IPS-15b (cell line): ENCODE data around the gene PPM1L.
"Not testable (repeated sequence)": the region's sequence is repeated elsewhere in the genome, so short reads cannot be mapped to it uniquely, and the experiment has no call there.

Source experiments
- H3K27me3 ChIP-seq: one replicate; pipeline ENCODE4 v1.6.1; 2013; ENCODE audit warnings: low read length; ENCODE audit not compliant: control insufficient read depth, insufficient read depth
- H3K36me3 ChIP-seq: one replicate; pipeline ENCODE4 v1.6.1; 2013; ENCODE audit warnings: low read length; ENCODE audit not compliant: control insufficient read depth, insufficient read depth
- H3K4me1 ChIP-seq: one replicate; pipeline ENCODE4 v1.6.1; 2013; ENCODE audit warnings: mild to moderate bottlenecking, low read length; ENCODE audit not compliant: control insufficient read depth, insufficient read depth
- H3K4me3 ChIP-seq: one replicate; pipeline ENCODE4 v1.5.1; 2013; ENCODE audit warnings: low read depth, low read length
- H3K9ac ChIP-seq: one replicate; pipeline ENCODE4 v1.6.1; 2013; ENCODE audit warnings: low read depth, mild to moderate bottlenecking, low read length
- H3K9me3 ChIP-seq: one replicate; pipeline ENCODE4 v1.6.1; 2013; ENCODE audit warnings: mild to moderate bottlenecking, low read length; ENCODE audit not compliant: control insufficient read depth, insufficient read depth

Gene PPM1L

GRCh38 chr3:160981217-160981938 is 225.3 kb downstream of the PPM1L start:
- no peaks in the 10 kb centered on the region for H3K4me1 ChIP-seq
- no peak overlapping the region for H3K4me3 ChIP-seq
- H3K9ac ChIP-seq: no peak overlapping the region
- H3K9me3 ChIP-seq: no peaks in the 10 kb centered on the region
- no peaks in the 10 kb centered on the region for H3K27me3 ChIP-seq
- H3K36me3 ChIP-seq: no peaks in the 10 kb centered on the region

DNA sequence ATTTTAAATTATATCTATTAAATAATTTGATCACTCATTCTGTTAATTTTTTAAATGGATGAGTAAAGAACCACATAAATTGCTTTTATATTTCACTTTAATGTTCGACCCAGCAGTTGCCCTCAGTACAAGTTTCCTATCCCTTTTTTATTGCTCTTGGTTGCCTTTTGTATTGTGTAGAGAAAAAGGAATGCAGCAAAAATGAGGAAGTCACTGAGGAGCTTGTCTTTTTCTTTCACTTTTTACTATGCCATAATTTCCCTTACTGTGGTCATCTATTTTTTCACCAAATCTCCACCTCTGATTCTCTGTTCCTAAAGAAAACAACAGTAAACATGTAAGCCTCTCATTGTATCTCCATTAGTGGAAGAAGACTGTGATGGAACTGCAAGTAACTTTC is 226.5 kb downstream of the PPM1L start:
- H3K27me3 ChIP-seq: no peaks in the 10 kb centered on the region
- H3K4me1 ChIP-seq: no peaks in the 10 kb centered on the region
- H3K4me3 ChIP-seq: no peak overlapping the region
- no peak overlapping the region for H3K9ac ChIP-seq
- H3K36me3 ChIP-seq: no peaks in the 10 kb centered on the region
- H3K9me3 ChIP-seq: no peaks in the 10 kb centered on the region

- not testable (repeated sequence) for H3K27me3 ChIP-seq, H3K4me3 ChIP-seq, H3K36me3 ChIP-seq, H3K9me3 ChIP-seq, H3K9ac ChIP-seq, H3K4me1 ChIP-seq
Measured at GRCh38 chr3:160983900-160984299, 227.9 kb downstream of the PPM1L start.

DNA sequence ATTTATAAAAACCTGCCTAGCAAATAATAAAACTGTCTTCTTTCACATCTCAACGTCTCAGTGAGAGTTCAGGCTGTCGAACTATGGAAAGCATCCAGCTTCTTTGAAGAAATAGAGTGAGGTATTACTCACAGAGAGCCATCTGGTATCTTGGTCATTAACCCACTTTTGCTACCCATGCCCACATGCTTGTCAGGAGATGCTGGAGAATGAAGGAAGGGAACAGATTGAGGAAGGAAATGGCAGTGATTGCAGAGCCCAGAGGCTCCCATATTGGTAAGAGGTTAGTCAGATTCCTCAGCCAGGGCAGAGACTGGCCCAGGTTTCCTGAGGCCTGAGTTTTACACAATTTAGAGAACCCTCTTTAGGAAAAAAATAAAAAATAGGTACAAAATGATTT is 230.0 kb downstream of the PPM1L start:
- Histone ChIP-seq H3K9ac (no peak overlapping the region), H3K4me1 (no peaks in the 10 kb centered on the region), H3K36me3 (no peaks in the 10 kb centered on the region), H3K4me3 (no peak overlapping the region), H3K27me3 (no peaks in the 10 kb centered on the region), H3K9me3 (no peaks in the 10 kb centered on the region)

- H3K36me3 ChIP-seq: no peaks in the 10 kb centered on the region
Measured at GRCh38 chr3:160987982-160988964, 232.2 kb downstream of the PPM1L start.

GRCh38 chr3:160990446-160990845 is 234.4 kb downstream of the PPM1L start:
- no peak overlapping the region for H3K4me3 ChIP-seq
- H3K36me3 ChIP-seq: no peaks in the 10 kb centered on the region
- no peaks in the 10 kb centered on the region for H3K27me3 ChIP-seq
- H3K4me1 ChIP-seq: no peaks in the 10 kb centered on the region
- no peaks in the 10 kb centered on the region for H3K9me3 ChIP-seq
- H3K9ac ChIP-seq: no peak overlapping the region

More at GRCh38 chr3:160987982-160988964, 232.2 kb downstream of the PPM1L start:
- no peak overlapping the region for H3K9ac ChIP-seq
- no peaks in the 10 kb centered on the region for H3K9me3 ChIP-seq
- H3K4me3 ChIP-seq: no peak overlapping the region
- no peaks in the 10 kb centered on the region for H3K4me1 ChIP-seq
- H3K27me3 ChIP-seq: no peaks in the 10 kb centered on the region

GRCh38 chr3:160992712-160993111 is 236.7 kb downstream of the PPM1L start:
- no peak overlapping the region for H3K9ac ChIP-seq
- no peaks in the 10 kb centered on the region for H3K9me3 ChIP-seq
- no peak overlapping the region for H3K4me3 ChIP-seq
- no peaks in the 10 kb centered on the region for H3K27me3 ChIP-seq
- no peaks in the 10 kb centered on the region for H3K36me3 ChIP-seq
- H3K4me1 ChIP-seq: no peaks in the 10 kb centered on the region

- Histone ChIP-seq H3K27me3 (no peaks in the 10 kb centered on the region), H3K9ac (no peak overlapping the region), H3K9me3 (no peaks in the 10 kb centered on the region), H3K4me3 (no peak overlapping the region), H3K4me1 (no peaks in the 10 kb centered on the region), H3K36me3 (no peaks in the 10 kb centered on the region)
Measured at GRCh38 chr3:160996811-160997210, 240.8 kb downstream of the PPM1L start.

- H3K9ac ChIP-seq: no peak overlapping the region
- H3K9me3 ChIP-seq: no peaks in the 10 kb centered on the region
- H3K36me3 ChIP-seq: no peaks in the 10 kb centered on the region
- no peak overlapping the region for H3K4me3 ChIP-seq
- no peaks in the 10 kb centered on the region for H3K4me1 ChIP-seq
- no peaks in the 10 kb centered on the region for H3K27me3 ChIP-seq
Measured at GRCh38 chr3:160998581-160998980, 242.6 kb downstream of the PPM1L start.

- no peaks in the 10 kb centered on the region for H3K4me1 ChIP-seq
Measured at GRCh38 chr3:160999274-160999673, 243.2 kb downstream of the PPM1L start.

DNA sequence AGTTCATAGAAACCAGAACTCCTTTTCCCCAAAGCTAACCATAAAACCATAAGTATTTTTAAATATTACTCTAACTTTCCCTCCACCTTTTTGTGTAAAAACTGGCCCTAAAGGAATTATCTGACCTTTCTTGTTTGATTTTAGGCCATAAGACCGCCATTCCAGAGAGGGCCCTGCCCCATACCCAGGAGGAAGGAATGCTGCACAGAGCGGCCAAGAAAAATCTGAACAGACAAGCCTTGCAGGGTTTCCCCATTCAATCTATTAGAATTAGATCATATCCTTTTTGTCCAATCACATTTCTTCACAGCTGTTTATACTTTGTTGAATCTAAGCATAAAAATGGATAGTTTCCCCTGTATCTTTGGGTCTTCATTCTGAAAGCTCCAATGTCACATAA is 252.1 kb downstream of the PPM1L start:
- no peak overlapping the region for H3K9ac ChIP-seq
- H3K36me3 ChIP-seq: no peaks in the 10 kb centered on the region
- no peaks in the 10 kb centered on the region for H3K27me3 ChIP-seq
- H3K9me3 ChIP-seq: no peaks in the 10 kb centered on the region
- no peak overlapping the region for H3K4me3 ChIP-seq
- no peaks in the 10 kb centered on the region for H3K4me1 ChIP-seq

More at GRCh38 chr3:160999274-160999673, 243.2 kb downstream of the PPM1L start:
- Histone ChIP-seq H3K27me3 (no peaks in the 10 kb centered on the region), H3K9me3 (no peaks in the 10 kb centered on the region), H3K4me3 (no peak overlapping the region), H3K9ac (no peak overlapping the region), H3K36me3 (no peaks in the 10 kb centered on the region)

- not testable (repeated sequence) for H3K9ac ChIP-seq, H3K9me3 ChIP-seq, H3K27me3 ChIP-seq, H3K36me3 ChIP-seq, H3K4me1 ChIP-seq, H3K4me3 ChIP-seq
Measured at GRCh38 chr3:161010151-161010550, 254.1 kb downstream of the PPM1L start.
